ENCODE measurements around the gene FSTL4. TPM values are rescaled to one million over a fixed set of nuclear protein-coding genes. Genes with fewer than 3 reads are reported as not detected.
A peak's percentile ranks its signal among the peaks of the same experiment; 100 is the strongest.

Gene FSTL4
- polyA plus RNA-seq, 3 donors: 0.42 to 1.2 (median 0.94) TPM

- DNase-seq (ENCODE audit: extremely low read depth in 1 of 11, low read depth in 9 of 11, low spot score in 4 of 11): peak in 6 of 11 donors; percentile 22 to 49 (median 32)
Observed at GRCh38 chr5:133467826-133468463, 144.4 kb downstream of the FSTL4 start.

GRCh38 chr5:133467335-133467779 lies 145.0 kb downstream of the FSTL4 start:
- no peak for DNase-seq (ENCODE audit: extremely low read depth in 1 of 11, low read depth in 9 of 11, low spot score in 4 of 11)

GRCh38 chr5:133466556-133467334 lies 145.6 kb downstream of the FSTL4 start:
- DNase-seq (ENCODE audit: extremely low read depth in 1 of 11, low read depth in 9 of 11, low spot score in 4 of 11): no peak

- DNase-seq (ENCODE audit: extremely low read depth in 1 of 11, low read depth in 9 of 11, low spot score in 4 of 11): no peak
Observed at GRCh38 chr5:133464013-133464412, 148.3 kb downstream of the FSTL4 start.

- no peak for DNase-seq (ENCODE audit: extremely low read depth in 1 of 11, low read depth in 9 of 11, low spot score in 4 of 11)
Observed at GRCh38 chr5:133461796-133462516, 150.4 kb downstream of the FSTL4 start.

GRCh38 chr5:133460172-133460758 lies 152.1 kb downstream of the FSTL4 start:
- no peak for DNase-seq (ENCODE audit: extremely low read depth in 1 of 11, low read depth in 9 of 11, low spot score in 4 of 11)

- DNase-seq (ENCODE audit: extremely low read depth in 1 of 11, low read depth in 9 of 11, low spot score in 4 of 11): no peak
Observed at GRCh38 chr5:133459474-133460160, 152.7 kb downstream of the FSTL4 start.

- no peak for DNase-seq (ENCODE audit: extremely low read depth in 1 of 11, low read depth in 9 of 11, low spot score in 4 of 11)
Observed at GRCh38 chr5:133458435-133458834, 153.9 kb downstream of the FSTL4 start.

- no peak for DNase-seq (ENCODE audit: extremely low read depth in 1 of 11, low read depth in 9 of 11, low spot score in 4 of 11)
Observed at GRCh38 chr5:133457439-133458355, 154.6 kb downstream of the FSTL4 start.

GRCh38 chr5:133456933-133457402 lies 155.4 kb downstream of the FSTL4 start:
- no peak for DNase-seq (ENCODE audit: extremely low read depth in 1 of 11, low read depth in 9 of 11, low spot score in 4 of 11)

GRCh38 chr5:133455676-133456075 lies 156.7 kb downstream of the FSTL4 start:
- DNase-seq (ENCODE audit: extremely low read depth in 1 of 11, low read depth in 9 of 11, low spot score in 4 of 11): no peak

- no peak for DNase-seq (ENCODE audit: extremely low read depth in 1 of 11, low read depth in 9 of 11, low spot score in 4 of 11)
Observed at GRCh38 chr5:133454442-133454841, 157.9 kb downstream of the FSTL4 start.

- DNase-seq (ENCODE audit: extremely low read depth in 1 of 11, low read depth in 9 of 11, low spot score in 4 of 11): no peak
Observed at GRCh38 chr5:133453831-133454230, 158.5 kb downstream of the FSTL4 start.

- DNase-seq (ENCODE audit: extremely low read depth in 1 of 11, low read depth in 9 of 11, low spot score in 4 of 11): no peak
Observed at GRCh38 chr5:133453084-133453780, 159.1 kb downstream of the FSTL4 start.

GRCh38 chr5:133451926-133452325 lies 160.4 kb downstream of the FSTL4 start:
- DNase-seq (ENCODE audit: extremely low read depth in 1 of 11, low read depth in 9 of 11, low spot score in 4 of 11): no peak

GRCh38 chr5:133450286-133450685 lies 162.1 kb downstream of the FSTL4 start:
- DNase-seq (ENCODE audit: extremely low read depth in 1 of 11, low read depth in 9 of 11, low spot score in 4 of 11): no peak

GRCh38 chr5:133449181-133449580 lies 163.2 kb downstream of the FSTL4 start:
- DNase-seq (ENCODE audit: extremely low read depth in 1 of 11, low read depth in 9 of 11, low spot score in 4 of 11): no peak

Data from renal cortex interstitium (tissue), 11 donors.